Measurements from ENCODE around the gene PRAMEF25.
"Not testable (repeated sequence)": the region's sequence is repeated elsewhere in the genome, so short reads cannot be mapped to it uniquely, and the experiment has no call there.

Gene PRAMEF25

GRCh38 chr1:13070474-13070873, at the start of gene PRAMEF25:
PRAMEF25 (plus strand) TSS chr1:13070774; CDS start chr1:13073694, 2,920 bp downstream.
- DNase-seq (ENCODE audit: low read depth): not testable (repeated sequence)

- DNase-seq (ENCODE audit: low read depth): not testable (repeated sequence)
Measured at GRCh38 chr1:13056475-13056874, 14.1 kb upstream of the PRAMEF25 start, which contains the start of gene PRAMEF27. PRAMEF27 (minus strand) TSS chr1:13056575; CDS start chr1:13053659, 2,916 bp downstream.

GRCh38 chr1:13116754-13117153, 46.2 kb downstream of the PRAMEF25 start, which contains the start of gene HNRNPCL2:
HNRNPCL2 (minus strand) TSS chr1:13116854; CDS start chr1:13116400, 454 bp downstream.
- not testable (repeated sequence) for DNase-seq (ENCODE audit: low read depth)

Measured in stimulated activated CD8-positive, alpha-beta memory T cell treated with anti-CD3 and anti-CD28 coated beads, Interleukin-12 subunit alpha, Interleukin-12 subunit beta, amount 100 ng/mL, for 4 hours (primary cell).